NOMO-1 treated with DMSO at 0.1 percent for 48 hours (cell line): ENCODE measurements around the gene STN1.

Source experiments
- DNase-seq: peaks from one replicate; lab custom pipeline; 2025; ENCODE audit not compliant: unreplicated experiment; lab: John Stamatoyannopoulos, UW

The STN1 gene, protein sequence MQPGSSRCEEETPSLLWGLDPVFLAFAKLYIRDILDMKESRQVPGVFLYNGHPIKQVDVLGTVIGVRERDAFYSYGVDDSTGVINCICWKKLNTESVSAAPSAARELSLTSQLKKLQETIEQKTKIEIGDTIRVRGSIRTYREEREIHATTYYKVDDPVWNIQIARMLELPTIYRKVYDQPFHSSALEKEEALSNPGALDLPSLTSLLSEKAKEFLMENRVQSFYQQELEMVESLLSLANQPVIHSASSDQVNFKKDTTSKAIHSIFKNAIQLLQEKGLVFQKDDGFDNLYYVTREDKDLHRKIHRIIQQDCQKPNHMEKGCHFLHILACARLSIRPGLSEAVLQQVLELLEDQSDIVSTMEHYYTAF

DNA sequence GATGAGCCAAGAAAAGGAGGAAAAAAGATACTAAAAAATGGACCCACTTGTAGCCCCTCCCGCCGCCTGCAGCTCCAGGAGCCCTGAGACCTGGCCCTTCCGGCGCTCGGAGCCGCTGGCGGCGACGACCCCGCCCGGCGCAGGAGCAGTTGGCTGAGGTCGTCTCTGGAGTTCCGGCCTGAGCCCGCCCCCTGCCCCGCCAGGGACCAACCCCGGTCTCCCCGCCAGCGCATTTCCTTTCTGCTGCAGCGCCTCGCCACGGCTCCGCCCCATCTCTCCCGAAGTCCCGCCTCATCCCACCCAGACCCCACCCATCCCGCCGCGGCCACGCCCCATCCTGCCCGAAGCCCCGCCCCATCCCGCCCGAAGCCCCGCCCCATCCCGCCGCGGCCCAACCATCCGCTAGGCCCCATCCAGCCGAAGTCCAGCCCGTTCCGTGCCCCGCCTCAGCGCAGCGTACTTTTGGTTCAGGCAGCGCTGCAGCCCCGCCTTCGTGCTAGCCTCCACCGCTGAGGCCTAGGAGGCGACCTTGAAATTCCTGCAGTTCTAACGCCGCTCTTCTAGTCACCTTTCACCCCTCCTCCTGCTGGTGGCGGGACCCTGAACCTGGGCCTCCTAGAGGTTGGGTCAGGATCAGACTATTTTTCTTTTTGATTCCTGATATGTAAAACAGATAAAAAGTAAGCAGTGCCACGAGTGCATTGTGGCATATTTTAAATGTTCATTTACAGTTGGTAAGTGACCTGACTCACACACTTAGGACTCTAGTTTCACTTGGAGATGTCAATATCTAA, at the start of gene STN1:
STN1 (minus strand) TSS at position 132 of the 794 bp plus-strand sequence. CDS start 590 bp downstream, outside the sequence.
- DNase-seq = peak; percentile 98

DNA sequence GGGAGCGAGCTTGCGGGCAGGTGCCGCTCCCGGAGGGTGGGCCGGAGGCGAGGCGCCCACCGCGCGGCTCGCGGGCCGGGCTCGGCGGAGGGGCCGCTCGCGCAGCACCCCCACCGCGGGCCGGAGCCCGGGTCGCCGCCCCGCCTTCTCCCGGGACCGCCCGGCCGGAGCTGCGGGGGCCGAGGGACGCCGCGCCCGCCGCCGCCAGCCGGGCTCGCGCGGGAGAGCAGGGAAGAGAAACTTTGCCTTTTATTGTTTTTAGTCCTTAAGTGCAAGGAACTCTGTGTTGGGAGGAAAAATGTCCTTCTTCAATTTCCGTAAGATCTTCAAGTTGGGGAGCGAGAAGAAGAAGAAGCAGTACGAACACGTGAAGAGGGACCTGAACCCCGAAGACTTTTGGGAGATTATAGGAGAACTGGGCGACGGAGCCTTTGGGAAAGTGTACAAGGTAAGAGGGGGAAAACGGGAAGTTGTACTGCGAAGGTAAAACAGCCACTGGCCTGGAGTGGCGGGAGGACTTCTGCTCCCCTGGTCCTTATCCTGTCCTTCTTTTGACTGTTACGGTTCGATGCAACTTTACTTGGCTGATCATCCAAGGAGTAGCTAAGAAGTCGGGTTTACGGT, 49.6 kb upstream of the STN1 start:
- DNase-seq = peak; percentile 50

DNA sequence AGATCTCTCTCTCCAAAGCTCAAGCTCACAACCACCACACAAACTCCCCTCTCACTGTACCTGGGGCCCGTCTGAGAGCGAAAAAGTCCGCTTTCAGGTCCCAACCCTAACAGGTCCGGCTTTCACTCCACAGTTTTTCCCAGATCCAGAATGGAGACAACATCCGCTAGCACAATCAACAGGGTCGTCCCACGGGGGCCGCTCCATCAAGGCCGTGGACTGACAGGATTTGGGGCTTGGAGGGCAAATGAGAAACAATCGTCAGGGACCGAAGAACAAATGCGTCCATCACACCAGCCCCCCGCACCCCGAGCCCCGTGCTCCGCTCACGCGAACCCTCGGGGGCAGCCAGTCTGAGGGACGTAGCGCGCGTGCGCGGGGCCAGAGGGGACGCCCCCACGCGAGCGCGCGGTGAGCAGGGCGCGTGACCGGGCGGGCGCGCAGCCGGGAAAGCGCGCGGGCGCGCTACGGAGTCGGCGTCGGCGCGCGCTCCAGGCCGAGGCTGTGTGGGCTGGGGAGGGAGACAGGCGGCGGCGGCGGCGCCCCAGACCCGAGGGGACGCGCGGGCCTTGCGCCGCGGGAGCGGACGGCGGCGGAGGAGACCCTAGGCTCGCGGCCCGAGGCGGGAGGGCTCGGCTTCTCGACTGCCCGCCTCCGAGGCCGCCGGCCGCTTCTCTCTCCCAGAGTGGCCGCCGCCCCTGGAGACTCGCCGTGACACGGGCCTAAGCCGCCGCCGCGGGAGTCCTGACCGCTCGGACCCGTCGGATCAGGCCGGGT, 48.9 kb upstream of the STN1 start, which contains the start of gene SLK:
SLK (plus strand) TSS at position 470 of the 777 bp plus-strand sequence. CDS start 606 bp downstream, outside the sequence.
- DNase-seq = peak; percentile 54

DNA sequence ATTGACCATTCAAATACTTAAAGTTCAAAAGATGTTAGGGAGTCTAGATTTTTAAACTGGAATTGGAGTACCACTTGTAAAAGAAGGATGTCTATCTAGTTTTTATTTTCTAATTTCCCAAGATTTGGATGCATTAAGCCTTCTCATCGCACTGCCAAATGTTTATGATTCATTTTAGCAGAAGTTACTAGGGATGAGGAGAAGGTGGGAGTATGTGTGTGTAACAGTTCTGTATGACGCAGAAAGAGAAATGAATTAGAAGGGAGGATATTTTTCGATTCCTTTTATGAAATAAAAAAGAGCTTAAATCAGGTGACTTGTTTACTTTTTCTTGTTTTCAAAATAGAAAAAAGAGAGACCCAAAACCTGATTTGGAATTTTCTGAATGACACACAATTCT, 42.1 kb upstream of the STN1 start:
- no peak for DNase-seq

DNA sequence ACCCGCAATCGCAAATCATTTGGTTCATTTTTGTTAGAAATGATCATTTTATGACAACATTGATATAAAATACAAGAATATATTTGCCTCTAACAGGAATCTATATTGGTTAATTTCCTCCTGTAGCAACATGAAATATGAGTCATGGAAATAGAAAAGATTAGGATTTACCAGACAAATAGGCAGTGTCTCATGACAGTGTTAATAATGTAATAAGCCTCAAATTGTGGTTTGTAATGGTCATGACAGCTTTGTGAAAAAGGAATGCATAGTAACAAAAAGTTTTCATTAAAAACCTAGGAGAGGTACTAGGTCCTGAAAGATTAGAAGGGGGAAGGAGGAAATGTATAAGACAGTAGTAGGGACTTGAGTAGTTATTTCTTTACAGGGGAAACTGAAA, 41.0 kb upstream of the STN1 start:
- DNase-seq = no peak

DNA sequence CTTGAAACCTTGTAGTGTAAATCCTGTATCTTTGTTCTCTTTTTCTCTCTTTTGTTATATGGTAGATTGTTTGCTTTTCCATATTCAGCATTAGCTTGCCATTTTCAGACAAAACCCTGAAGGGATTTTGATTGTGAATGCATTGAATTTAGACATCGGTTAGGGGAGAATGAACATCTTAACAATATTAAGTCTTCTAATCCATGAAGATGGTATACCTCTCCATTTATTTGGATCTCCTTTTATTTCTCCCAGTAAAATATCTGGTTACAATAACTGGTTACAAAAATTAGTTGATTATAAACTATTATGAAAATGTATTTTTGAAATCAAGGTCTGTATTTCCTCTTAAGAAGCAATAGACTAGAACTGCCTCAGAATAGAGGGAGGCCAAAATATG, 36.6 kb upstream of the STN1 start:
- no peak for DNase-seq

DNA sequence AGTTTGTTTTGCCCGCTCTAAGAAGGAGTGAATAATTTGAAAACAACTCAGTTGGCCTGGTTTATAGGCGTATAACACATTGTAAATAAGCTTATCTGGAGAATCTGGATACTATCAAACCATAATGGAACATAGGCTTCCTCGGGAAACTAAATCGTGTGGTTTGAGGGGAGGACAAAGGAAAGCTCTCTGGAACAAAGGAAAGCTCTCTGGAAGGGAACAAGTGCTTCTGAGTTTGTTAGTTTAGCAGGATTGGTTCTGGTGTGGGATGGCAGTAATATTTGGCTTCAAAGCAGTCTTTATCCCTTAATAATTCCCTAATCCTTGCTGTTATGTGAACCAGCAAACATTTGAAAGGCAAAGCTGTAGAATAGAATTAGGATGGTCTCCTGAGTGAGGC, 34.0 kb upstream of the STN1 start:
- DNase-seq = no peak

DNA sequence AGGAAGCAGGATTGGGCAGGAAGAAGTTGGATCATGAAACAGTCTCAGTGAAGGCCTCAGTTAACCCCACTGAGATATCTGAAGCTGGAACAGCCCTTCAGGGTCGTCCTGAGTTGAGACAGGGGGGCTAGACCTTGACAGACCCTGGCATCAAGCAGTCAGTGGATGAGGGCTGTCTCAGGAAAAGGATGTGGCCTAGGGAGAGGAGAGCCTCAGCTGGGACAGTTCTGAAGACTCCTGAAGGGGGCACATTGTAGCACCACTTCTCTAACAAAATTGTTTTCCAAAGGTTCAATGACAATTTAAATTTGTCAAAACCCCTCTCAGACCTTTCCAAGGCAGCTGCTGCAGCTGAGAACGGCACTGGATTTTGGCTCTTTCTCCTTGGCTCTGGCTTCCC, 33.2 kb upstream of the STN1 start:
- no peak for DNase-seq

DNA sequence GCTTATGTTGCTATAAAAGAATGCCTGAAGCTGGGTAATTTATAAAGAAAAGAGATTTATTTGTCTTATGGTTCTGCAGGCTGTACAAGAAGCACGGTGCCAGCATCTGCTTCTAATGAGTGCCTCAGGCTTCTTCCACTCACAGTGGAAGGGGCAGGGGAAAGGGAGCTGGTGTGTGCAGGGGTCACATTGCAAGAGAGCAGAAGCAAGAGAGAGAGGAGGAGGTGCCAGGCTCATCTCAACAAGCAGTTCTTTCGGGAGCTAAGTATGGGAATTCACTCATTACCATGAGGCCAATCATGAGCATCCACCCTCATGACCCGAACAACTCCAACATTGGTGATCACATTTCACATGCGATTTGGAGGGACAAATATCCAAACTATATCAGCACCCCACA, 31.7 kb upstream of the STN1 start:
- DNase-seq = no peak

DNA sequence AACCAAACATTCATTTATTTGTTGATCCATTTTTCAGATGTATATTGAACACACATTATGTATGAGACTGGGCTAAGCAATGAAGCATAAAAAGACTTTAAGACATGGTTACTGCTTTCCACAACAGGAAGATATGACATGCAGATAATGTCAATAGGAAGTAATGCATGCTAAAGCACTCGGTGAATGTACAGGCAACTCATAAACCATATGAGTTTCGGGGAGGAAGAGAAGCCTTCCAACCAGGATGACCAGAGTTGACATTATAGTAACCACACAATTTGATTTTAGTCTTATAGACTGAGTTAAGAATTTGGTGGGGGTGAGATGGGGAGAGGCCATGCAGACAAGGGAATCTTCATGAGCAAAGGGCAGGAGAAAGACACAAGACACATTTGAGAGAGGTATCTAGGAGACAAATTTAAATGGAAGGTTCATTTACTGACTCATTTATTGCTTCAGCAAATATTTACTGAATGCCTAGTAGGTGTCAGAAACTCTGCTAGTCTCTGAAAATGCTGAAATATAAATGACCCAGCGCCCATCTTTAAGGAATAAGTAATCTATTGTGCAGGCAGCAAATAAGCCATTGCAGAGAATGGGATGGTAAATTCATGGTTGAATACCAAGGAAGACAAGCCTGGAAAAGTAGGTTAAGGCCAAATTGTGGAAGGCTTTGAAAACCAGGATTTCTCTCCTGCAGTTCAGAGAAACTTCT, 30.0 kb upstream of the STN1 start:
- DNase-seq = no peak

DNA sequence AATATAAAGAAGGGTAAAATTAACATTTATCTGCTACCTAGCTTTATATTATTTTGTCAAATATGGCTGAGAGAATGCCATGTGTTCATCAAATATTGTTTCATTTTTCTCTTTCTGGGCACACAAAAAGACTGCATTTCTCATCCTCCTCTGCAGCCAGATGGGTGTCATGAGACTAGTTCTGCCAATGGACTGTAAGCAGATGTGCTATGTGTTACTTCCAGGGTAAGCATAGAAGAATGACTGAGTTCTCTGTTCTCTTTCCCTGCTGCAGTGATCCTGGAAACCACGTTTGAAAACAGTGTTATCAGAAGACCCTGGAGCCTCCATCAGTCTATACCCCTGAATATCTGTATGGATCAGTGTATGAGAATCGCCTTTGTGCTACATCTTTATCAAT, 24.9 kb upstream of the STN1 start:
- DNase-seq = no peak

DNA sequence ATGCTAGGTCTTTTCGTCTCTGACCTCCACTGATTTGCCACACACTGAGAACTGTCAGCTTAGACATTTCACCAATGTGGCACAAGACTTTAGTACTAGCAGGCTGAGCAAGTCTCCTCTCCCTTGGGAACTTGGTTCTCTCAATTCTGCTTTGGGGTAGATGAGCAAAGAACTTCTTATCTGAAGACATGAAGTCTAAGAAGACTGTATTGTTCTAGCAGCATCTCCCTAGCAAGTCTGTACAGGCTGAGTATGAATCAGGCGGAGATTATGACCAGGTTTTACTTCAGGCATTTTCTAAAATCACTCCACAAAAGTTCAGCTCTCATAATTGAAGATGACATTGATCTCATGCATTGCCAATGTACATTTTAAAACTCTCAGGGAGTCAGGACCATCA, 23.8 kb upstream of the STN1 start:
- DNase-seq = no peak

DNA sequence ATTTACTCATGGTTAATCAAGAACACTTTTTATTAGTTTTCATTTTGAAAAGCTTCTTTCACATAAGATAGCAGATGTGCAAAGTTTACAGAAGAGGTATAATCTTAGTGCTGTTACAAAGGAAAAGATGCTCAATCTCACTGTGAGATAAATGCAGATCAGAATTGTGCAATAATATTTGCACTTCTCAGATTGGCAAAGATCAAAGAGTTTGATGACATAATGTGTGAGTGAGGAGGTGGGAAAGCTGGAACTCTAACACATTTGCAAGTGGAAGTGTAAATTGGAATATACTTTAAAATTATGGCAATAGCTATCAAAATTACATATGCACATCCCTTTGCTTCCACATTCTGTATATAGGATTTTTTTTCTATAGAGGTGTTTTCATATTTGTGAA, 21.5 kb upstream of the STN1 start:
- no peak for DNase-seq

DNA sequence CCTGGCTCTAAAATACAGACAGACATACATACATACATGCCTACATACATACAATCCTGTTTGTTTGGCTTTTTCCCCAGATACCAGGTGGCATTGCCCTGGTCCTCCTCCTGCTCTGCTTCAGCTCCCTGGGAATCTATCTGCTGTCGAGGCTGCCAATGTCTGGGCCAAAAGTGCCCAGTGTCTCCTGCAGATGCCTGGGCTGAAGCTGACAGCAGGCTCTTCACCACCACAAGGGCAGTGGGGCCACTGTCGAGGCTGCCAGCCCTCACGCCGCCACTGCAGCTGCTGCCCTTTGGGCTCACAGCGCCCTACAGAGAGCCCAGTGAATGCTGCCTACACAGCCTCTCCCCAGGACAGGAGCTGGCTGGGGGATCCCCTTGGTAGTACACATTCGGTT, 18.0 kb upstream of the STN1 start:
- no peak for DNase-seq

DNA sequence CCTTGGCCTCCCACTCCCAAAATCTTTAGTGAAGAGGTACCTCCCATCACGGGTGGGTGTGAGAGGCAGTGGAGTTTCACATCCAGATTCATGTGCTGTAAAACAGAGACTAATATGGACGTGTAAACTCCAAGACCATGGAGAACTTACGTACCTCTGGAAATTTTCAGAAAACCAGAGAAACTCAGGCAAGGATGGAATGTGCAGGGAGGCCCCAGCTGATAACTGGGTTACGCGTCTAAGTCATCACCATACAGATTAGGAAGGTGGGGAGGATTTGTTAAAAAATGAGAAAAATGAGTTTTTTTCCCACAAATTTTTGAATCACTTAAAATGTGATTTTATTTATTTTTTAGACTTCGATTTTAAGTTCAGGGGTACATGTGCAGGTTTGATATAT, 16.3 kb upstream of the STN1 start:
- no peak for DNase-seq

DNA sequence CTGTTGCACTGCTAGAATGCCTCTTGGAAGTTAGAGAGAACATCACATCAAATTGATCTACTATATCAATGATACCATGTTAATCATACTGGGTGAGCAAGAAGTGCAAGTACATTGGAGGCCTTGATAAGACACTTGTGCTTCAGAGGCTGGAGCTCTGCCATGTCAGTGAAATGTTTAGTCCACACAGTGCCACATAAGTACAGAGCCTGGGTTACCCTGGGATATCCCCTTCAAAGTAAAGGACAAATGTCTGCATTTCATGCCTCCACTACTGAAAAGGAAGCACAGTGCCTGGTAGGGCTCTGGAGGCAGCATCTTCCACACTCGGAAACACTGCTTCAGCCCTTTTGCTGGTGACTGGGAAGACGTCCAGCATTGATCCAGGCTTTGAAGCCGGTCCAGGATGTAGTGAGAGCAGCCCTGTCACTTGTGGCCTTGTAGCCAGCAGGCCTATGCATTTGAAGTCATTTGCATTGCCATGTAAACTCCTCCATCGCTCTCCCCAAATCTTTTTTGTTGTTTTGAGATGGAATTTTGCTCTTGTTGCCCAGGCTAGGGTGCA, 15.7 kb upstream of the STN1 start:
- DNase-seq = no peak

DNA sequence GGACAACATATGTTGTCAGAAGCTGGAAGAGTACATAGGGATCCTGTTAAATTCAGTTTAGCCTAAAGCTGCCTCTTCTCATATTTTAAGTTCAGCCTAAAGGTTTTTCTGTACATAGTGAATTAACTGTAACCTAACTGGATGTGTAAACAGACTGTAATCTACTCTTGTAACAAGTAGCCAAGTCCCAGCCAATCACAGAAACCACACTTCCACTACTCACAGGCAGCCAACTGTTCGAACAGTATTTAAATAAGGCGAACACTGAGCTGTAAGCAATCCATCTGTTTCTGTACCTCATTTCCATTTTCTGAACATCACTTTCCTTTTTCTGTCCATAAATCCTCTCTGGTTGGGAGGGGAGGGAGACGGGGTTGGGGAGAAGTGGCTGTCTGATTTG, 15.0 kb upstream of the STN1 start:
- DNase-seq = no peak

DNA sequence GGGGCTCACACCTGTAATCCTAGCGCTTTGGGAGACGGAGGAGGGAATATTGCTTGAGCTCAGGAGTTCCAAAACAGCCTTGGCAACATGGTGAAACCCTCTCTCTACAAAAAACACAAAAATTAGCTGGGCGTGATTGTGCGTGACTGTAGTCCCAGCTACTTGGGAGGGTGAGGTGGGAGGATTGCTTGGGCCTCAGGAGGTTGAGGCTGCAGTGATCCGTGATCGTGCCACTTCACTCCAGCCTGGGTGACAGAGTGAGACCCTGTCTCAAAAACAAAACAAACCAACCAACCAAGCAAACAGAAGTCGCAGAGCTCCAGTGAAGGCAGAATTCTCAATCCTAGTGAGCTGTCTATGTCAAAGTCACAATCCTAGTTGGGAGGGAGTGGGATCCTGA, 14.3 kb upstream of the STN1 start:
- DNase-seq = no peak

DNA sequence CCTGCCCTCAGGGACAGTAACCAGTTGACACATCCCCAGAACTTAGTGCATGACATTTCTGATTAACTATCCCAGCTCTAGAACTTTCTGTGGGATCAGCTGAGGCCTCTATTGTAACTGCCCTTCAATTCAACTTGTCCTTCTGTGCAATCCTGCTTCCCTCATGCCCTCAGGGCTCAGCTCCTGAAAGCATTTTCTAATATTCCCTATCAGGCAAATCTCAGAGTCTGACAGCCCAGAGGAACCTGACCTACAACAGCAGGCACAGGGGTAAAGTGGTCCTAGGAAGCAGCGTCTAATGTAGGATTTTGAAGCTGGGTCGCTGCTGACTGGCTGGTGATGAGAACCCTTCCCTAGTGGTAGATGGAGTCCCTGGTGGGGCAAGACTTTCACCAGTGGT, 13.6 kb upstream of the STN1 start:
- DNase-seq = no peak

DNA sequence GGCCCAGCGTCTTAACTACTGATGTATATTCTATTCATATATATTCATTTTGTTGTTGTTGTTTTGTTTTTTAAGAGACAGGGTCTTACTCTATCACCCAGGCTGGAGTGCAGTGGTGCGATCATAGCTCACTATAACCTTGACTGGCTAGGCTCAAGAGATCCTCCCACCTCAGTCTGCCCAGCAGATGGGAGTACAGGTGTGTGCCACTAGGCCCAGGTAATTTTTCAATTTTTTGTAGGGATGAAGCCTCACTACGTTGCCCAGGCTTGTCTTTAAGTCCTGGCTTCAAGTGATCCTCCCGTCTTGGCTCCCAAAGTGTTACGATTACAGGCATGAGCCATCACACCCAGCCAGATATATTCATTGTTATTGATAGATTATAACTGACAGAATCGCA, 12.9 kb upstream of the STN1 start:
- no peak for DNase-seq
